Urothelium cell line (cell line): ENCODE measurements around the gene LENG8.

Experiments
- DNase-seq: peaks from one replicate; pipeline ENCODE4 v3.0.0; 2011; ENCODE audit warnings: low spot score, mixed read lengths
- FAIRE-seq: peaks from 2 replicates; lab custom pipeline; 2011; peaks lifted over from hg19 to GRCh38; lab: Jason Lieb, UNC

The LENG8 gene

DNA sequence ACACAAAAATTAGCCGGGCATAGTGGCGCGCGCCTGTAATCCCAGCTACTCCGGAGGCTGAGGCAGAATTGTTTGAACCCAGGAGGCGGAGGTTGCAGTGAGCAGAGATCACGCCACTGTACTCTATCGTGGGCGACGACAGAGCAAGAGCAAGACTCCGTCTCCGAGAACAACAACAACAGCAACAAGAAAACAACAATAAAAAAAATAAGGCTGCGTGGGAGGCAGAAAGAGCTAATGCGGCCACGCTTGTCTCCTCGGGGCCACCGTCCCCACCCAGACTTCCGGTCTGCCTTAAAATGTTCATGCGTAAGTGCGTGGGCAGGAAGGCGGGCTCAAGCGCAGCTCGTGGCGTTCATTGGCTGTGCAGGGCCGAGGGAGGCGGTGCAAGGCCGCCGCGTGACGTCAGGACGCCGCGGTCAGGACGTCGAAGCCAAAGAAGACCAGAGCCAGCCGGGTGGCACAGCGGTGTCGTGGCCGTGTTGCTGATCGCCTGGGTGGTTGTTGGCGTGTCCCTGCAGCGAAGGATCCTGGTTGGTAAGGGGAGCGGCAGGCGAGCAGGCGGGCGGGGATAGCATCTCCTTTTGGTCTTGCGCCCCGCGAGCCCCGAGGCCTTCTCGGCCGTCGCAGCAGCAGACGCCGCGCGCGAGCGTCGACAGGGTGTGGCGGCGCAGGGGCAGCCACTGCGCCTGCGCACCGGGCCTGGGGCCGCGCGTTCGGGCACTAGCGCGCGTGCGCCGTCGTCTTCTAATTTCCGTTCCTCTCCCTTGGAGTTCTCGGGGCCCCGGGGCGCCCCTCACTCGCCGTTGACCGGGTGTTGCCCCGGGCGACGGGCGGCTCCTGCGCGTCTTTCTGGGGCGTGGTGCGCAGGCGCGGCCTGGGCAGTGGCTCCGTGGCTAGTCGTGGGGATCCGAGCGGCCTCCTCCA is at the start of gene LENG8:
Gene LENG8, plus strand, starts transcription at position 426 of the 927 bp plus-strand sequence. CDS start 2,146 bp downstream, outside the sequence.
- DNase-seq (peak; percentile 97), FAIRE-seq (peak; percentile 96)

DNA sequence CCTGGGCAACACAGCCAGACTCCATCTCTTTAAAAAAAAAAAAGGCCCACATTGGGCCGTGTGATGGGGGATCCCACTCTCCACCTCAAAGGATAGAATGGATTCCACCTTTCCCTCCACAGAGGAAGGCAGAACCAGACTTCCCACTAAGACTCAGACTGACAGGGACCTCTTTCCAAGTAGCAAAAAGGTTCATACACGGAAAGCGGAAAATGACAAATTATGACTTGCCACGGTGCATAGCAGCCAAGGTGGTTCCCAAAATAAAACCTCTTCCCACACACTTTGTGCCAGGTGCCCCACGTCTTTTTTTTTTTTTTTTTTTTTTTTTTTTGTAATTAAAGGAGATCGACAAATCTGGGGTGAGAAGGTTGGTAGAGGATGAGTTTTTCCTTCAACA is 48.1 kb upstream of the LENG8 start:
- FAIRE-seq (no peak), DNase-seq (no peak)

DNA sequence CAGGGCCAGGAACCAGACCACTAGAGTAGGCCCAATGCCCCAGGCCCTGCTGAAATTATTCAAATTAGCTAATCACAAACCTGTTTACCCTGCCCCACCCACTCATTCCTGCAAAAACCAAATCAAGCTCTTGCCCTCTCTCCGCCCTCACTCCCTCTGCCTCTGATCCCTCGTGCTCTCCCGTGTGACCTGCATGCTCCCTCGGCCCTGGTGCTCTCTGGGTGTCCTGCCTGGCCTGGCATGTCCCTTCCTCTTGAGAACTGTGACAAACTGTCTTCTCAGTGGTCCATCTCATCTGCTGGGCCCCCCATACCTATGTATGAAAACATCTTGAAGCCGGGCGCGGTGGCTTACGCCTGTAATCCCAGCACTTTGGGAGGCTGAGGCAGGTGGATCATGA is 45.9 kb upstream of the LENG8 start:
- DNase-seq: no peak
- FAIRE-seq: no peak

DNA sequence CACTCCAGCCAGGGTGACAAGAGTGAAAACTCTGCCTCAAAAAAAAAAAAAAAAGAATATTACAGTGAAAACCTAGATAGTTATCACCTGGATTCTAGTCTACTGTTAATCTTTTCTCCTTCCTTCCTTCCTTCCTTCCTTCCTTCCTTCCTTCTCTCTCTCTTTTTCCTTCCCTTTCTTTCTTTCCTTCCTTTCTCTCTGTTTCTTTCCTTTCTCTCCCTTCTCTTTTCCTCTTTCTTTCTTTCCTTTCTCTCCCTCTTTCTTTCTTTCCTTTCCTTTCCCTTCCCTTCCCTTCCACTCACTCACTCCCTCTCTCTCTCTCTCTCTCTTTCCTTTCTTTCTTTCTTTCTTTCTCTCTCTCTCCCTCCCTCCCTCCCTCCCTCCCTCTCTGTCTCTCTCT is 43.4 kb upstream of the LENG8 start:
- DNase-seq (no peak), FAIRE-seq (no peak)

DNA sequence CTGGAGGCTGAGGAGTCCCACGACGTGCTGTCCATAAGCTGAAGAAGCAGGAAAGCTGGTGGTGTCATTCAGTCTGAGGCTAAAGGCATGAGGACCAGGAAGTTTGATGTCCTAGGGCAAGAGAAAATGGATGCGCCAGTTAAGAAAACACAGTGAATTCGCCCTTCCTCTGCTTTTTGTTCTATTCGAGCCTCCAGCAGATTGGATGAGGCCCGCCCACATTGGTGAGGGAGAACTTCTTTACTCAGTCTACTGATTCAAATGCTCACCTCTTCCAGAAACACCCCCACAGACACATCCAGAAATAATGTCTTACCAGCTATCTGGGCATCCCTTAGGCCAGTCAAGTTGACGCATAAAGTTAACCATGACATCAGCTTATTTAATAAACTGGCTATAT is 41.2 kb upstream of the LENG8 start:
- DNase-seq: no peak
- no peak for FAIRE-seq

DNA sequence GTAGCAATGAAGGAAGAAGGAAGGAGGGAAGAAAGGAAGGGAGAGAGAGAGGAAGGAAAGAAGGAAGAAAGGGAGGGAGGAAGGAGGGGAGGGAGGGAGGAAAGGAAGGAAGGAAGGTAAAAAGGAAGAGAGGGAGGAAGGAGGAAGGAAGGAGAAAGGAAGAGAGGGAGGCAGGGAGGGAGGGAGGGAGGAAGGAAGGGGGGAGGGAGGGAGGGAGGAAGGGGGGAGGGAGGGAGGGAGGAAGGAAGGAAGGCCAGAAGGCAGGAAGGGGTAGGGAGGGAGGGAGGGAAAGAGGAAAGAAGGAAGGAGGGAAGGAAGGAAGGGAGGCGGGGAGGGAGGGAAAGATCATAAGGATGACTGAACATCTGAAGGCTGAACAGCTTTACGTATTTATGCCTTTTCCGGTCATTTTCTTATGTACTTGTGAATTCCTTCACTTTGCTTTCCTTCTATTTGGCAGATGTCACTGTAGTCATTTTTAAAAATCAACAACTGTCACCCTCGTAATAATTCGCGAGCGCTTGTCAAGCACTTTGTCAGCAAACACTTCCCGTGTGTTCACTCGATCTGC is 40.5 kb upstream of the LENG8 start:
- DNase-seq (no peak), FAIRE-seq (no peak)

DNA sequence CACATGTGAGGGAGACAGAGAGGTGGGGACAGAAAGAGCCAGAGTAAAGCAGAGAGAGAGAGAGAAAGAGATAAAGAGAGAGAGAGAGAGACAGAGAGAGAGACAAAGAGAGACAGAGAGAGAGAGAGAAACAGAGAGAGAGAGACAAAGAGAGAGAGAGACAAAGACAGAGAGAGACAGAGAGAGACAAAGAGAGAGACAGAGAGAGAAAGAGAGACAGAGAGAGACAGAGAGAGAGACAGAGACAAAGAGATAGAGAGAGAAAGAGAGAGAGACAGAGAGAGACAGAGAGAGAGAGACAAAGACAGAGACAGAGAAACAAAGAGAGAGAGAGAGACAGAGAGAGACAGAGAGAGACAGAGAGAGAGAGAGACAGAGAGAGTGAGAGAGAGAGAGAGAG is 38.0 kb upstream of the LENG8 start:
- DNase-seq: no peak
- no peak for FAIRE-seq

DNA sequence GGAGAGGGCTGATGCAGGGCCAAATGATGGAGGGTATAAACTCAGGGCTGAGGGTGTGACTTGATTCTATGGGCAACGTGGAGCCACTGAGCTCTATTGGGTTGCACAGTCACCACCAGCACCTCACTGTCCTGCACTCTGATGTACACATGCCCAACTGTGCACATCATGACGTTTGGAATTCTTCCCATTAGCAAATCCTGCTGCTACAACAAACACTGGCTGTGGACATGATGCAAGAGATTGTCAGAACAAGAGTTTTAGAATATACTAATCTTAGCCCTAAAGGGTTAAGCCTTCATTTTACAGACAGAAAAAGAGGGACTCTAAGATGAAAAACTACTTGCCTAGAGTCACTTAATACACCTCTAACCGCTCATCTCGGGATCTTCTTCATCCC is 36.1 kb upstream of the LENG8 start:
- FAIRE-seq: no peak
- no peak for DNase-seq

DNA sequence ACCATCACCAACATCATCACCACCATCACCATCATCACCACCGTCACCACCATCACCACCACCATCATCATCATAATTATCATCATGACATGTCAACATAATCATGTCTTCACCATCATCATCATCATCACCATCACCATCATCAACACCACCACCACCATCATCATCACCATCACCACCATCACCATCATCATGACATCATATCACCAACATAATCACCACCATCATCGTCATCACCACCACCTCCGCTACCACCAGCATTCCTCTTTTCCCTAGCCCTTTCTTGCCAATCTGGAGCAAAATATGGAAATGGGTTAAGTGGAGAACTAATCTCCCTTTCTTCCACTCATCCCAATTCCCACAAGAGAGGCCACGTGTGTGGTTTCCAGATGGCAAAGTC is 34.8 kb upstream of the LENG8 start:
- no peak for DNase-seq
- no peak for FAIRE-seq

DNA sequence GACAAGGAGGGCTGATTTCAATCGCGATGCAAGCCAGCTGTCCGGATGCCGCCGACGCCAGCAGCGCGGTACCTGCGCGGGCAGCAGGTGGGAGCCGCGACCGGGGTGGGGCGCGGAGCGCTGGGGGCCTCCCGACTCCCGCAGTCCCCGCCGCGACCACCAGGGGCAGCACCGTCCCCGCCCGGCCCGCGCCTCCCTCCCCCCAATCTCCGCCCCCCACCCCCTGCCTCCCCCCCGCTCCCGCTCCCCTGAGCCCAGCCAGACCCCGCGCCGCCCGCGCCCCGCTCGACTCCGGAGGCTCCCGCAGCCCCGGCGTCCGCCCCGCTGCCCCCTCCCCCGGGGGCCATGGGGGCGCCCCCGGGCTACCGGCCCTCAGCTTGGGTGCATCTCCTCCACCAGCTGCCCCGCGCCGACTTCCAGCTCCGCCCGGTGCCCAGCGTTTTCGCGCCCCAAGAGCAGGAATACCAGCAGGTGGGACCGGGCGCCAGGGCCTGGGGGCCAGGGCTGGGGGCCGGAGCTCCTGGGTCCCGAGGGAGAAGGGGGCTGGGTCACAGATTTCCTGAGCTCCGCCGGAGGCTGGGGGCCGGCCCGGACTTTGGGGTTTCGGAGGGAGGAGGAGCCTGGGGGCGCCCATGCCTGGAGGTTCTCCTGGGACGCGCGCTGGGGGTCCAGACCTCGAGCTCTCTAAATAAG is 33.6 kb upstream of the LENG8 start, which contains the start of gene TTYH1:
Gene TTYH1, plus strand, starts transcription at position 257 of the 693 bp plus-strand sequence. Its CDS starts 89 bp downstream, at position 346.
- FAIRE-seq (no peak), DNase-seq (peak; percentile 84)

DNA sequence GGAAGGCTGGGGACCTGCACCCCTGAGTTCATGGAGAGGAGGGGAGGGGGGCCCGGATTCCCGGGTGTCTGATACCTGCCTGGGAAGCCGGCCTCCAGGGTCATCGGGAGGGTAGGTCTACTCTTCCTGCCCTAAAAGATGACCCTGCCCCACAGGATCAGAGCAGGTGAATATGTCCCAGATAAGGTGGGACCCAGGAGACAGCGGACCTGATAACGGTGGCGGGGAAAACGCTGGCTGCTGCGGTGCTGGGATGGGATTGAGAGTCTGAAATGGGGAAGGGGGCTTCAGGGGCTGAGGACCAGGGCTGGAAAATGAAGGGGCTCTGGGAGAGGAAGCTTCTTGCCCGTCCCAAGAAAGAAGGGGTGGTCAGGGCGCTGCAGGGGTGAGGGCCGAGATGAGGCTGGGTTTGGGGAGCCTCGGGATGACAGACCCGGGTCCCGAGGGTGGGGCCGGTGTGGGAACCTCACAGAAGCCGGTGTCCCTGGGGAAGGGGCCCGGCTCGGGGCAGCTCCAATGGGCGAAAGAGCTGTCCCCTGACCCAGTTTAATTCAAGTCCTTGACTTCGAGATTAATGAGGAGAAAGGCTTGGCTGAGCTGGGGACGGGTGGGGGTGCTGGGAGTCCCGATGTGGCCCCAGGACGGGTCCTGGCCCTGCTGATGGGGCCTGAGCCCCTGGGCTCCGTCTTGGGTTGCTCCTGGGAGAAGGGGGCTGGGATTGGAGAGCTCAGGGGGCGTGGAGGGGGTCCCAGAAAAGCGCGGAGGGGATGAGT is 32.9 kb upstream of the LENG8 start:
- FAIRE-seq (no peak), DNase-seq (no peak)

DNA sequence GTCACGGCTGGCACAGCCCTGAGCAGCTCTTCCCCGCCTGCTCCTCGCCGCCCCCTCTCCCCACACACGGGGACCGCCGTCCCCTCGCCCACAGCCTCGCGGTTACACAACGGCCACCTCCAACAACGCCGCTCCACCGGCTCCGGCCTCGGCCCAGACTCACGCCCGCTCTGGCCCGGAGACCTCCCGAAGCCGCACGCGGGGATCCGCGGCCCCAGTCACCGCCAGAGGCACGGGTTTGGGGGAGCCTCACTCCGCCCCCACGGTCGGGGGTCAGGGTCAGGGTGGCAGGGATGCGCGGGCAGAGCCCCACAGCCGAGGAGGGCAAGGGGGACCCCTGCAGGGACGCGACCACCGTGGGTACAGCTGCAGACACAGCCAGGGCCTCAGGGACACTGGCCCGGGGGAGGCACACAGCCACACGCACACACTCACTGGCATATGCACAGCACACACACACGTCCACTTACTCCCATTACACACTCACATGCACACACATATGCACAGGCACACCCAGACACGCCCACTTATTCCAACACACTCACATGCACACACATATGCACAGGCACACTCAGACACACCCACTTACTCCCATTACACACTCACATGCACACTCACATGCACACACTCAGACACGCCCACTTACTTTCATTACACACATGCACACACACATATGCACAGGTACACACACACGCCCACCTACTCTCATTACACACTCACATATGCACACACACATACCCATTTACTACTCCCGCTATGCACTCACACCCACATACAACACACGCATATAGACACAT is 32.1 kb upstream of the LENG8 start:
- no peak for DNase-seq
- peak; percentile 98 for FAIRE-seq

DNA sequence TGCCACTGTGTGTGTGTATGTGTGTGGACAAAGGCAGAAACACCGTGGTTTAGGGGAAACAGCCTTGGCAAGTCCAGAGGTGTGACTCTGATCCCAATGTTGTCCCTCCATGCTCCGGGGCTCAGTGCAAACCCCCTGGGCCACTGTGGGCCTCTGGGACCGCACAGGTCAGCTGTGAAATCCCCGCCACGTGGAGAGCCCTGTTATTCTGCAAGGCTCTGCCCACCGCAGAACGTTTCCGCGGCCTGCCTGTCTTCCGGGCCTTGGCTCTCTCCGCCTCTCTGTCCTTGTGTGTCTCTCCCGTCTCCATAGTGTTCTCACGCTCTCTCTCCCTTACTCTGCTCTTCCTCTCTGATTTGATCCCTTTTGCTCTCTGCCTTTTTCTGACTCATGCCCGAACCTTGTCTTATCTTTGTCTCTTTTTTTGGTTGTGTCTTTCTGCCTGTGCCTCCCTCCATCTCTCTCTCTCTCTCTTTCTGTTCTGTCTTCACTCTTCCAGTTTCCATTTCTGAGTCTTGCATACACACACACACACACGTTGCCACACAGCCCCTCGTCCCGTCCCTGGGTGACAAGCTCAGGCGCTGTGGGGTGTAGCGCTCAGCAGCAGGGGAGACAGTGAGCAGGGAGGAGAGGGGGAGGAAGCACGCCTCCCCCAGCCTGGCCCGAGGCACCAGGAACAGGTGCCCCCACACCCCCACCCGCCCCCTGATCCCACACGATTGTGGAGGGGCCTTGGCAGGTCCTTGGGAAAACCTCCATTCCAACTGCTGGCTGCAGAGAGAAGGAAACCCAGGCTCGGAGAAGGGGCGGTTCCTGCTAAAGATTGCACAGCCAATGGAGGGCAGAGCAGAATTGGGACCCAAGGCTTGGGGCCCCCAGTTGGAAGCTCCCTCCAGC is 30.7 kb upstream of the LENG8 start:
- DNase-seq (peak; percentile 44), FAIRE-seq (no peak)

DNA sequence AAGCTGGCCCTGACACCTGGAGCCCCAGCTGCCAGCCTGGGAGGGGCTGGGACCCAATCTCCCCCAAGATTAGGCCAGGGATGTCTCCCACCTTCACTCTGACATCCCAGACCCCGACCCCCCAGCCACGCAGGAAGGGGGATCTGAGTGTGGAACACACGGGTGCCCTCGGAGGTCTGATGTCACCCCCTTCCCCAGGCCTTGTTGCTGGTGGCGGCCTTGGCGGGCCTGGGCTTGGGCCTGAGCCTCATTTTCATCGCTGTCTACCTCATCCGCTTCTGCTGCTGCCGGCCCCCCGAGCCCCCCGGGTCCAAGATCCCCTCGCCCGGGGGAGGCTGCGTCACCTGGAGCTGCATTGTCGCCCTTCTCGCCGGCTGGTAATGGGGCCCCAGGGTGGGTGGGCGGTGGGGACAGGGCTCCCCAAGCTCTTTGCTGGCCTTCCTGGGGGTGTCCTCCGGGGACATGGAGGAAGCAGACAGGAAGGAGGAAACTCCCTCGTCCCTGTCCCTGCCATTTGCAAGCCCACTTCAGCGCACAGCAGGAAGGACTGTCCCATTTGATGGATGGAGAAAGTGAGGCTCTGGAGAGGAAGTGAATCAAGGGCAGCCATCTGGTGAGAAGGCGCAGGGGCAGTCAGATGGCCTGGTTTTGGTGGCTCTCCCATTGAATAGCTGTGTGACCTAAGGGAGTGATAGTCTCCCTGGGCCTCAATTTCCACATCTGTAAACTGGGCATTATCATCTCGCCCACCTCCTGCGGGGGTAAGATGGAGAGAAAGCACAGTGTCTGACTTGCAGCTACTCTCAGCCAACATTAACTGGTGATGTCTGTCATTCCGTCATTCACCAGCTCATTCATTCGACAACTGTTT is 29.8 kb upstream of the LENG8 start:
- DNase-seq (no peak), FAIRE-seq (no peak)

DNA sequence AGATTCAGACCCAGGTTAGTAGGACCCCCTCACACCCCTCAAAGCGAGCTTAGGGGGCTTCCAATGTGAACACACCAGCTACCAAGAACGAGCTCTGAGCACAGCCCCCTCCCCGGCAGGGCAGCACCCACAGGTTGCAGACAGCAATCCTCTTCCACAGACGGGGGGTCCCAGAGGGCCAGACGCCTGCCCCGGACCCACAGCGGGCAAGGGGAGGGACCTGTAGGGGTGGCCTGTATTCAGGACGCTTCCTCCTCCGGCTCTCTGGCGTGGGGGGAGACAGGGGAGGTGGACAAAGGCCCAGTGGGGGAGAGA is 29.0 kb upstream of the LENG8 start:
- no peak for DNase-seq

DNA sequence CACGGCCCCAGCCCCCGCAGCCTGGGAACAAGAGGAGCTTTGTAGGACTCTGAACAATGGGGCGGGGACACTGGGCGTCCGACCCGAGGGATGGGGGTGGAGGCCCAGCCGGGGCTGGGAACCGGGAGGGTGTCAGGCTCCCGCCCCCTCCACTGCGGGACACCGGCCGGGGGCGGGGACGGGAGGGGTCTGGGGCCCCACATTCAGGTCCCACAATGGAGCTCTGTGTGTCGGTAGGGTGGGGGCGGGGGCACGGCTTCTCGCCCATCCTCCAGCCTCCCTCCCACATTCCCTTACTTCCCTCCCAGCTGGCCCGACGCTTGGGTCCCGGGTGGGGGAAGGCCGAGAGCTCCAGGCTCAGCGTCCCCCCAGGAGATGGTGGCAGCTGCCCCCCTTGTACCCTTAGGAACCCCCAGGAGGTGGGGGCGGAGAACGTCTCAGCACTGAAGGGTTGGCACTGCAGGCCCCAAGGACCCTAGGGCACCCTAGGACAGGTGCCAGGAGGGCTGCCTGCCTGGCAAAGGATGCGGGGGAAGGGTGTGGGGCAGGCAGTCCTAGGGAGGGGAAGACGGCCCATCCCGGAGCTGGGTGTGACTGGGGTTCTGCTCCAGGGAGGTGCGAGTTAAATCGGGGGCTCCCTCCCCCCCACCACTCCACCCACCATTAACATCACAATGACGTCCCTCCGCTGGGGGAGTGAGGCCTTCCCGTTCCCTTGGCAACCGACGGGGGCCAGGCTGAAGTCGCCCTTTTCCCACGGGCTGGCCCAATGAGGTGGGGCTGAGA is 28.4 kb upstream of the LENG8 start:
- peak; percentile 84 for DNase-seq
- FAIRE-seq: peak; percentile 40

More for the DNA sequence above, 29.0 kb upstream of the LENG8 start:
- no peak for FAIRE-seq

DNA sequence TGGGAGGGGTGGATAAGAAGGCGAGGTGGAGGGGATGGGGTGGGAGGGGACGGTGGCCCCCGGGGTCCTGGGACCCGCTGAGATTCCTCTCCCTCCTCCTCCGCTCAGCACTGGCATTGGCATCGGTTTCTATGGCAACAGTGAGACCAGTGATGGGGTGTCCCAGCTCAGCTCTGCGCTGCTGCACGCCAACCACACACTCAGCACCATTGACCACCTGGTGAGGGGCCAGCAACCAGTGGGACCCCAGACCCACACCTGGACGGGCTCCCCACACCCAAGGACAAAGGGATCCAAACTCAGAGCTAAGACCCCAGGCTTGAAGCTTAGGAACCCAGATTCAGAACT is 27.9 kb upstream of the LENG8 start:
- no peak for DNase-seq
- no peak for FAIRE-seq

DNA sequence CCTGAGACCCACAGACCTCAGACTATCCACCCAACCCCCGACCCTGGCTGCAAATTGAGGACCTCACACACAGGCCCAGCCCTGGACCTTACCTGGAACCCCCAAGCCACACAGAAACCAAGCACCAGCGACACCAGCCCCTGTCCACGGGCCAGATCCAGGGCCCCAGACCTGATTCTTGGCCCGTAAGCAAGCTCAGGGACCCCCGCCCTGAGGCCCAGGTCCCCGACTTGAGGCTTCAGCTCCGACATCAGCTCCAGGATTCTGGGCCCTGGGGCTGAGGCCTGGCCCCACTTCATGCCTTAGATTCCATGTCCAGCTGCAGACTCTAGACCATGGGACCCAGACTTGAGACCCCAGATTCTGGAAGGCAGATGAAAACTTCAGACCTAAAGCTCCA is 27.5 kb upstream of the LENG8 start:
- no peak for DNase-seq
- FAIRE-seq: no peak
